HEK293 (cell line): Measurements from ENCODE around the gene UBE2Q1.

ENCODE experiments used
- SP3 ChIP-seq: fragments of 450-650 bp; formaldehyde crosslinking; IDR thresholded peaks from 2 replicates; pipeline ENCODE4 v1.5.1; 2016; ENCODE audit warnings: missing biosample characterization, missing genetic modification characterization
- ZNF24 ChIP-seq: fragments of 450-650 bp; formaldehyde crosslinking; IDR thresholded peaks from 2 replicates; pipeline ENCODE4 v1.5.1; 2016; ENCODE audit warnings: missing biosample characterization, missing genetic modification characterization
- TF ChIP-seq, protein P1 (sequence below): fragments of 450-650 bp; formaldehyde crosslinking; IDR thresholded peaks from 2 replicates; pipeline ENCODE4 v1.5.1; 2016; ENCODE audit warnings: missing biosample characterization, missing genetic modification characterization
- TF ChIP-seq, protein P2 (sequence below): fragments of 450-650 bp; formaldehyde crosslinking; IDR thresholded peaks from 2 replicates; pipeline ENCODE4 v1.5.1; 2016; ENCODE audit warnings: missing biosample characterization, missing genetic modification characterization

DNA sequence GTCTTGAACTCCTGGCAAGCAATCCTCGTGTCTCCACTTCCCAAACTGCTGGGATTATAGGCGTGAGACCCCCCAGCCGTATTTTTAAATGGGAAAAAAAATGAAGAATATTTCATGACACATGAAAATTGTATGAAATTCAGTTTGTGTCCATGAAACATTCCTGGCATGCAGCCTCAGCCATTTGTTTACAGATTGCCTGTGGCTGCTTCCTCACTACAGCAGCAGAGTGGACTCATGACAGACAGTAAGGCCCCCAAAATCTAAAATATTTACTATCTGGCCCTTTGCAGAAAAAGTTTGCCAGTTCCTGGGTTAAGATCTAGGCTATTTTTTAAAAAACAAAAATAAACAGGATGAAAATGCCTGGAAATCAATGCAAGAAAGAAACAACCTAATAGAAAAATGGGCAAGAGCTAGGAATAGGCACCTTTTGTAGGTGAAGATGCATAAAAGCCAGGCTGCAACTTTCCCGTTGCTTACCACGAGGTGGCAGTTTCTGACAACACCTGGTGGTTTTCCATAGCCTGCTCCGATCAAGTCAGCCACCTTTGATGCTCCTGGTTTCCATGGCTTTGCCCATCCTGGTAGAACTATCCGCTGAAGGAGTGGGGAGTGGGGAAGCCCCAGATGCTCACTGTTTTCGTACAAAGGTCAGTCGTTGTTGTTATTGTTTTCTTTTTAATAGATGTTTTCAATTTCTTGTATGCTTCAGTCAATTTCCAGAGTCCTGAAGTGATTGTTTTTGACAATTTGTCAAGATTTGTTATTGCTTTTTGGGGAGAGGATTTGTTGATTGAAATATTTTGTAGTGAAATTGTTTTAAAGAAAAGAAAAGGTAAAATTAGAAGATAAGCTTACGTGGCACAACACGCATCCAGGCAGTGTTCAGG lies 24.3 kb downstream of the UBE2Q1 start:
- no peak for TF ChIP-seq ZNF24
- no peak for TF ChIP-seq SP3 (tag by site-specific recombination)
- TF ChIP-seq, protein P1, sequence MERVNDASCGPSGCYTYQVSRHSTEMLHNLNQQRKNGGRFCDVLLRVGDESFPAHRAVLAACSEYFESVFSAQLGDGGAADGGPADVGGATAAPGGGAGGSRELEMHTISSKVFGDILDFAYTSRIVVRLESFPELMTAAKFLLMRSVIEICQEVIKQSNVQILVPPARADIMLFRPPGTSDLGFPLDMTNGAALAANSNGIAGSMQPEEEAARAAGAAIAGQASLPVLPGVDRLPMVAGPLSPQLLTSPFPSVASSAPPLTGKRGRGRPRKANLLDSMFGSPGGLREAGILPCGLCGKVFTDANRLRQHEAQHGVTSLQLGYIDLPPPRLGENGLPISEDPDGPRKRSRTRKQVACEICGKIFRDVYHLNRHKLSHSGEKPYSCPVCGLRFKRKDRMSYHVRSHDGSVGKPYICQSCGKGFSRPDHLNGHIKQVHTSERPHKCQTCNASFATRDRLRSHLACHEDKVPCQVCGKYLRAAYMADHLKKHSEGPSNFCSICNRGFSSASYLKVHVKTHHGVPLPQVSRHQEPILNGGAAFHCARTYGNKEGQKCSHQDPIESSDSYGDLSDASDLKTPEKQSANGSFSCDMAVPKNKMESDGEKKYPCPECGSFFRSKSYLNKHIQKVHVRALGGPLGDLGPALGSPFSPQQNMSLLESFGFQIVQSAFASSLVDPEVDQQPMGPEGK (tag by site-specific recombination), result no peak
- TF ChIP-seq, protein P2, sequence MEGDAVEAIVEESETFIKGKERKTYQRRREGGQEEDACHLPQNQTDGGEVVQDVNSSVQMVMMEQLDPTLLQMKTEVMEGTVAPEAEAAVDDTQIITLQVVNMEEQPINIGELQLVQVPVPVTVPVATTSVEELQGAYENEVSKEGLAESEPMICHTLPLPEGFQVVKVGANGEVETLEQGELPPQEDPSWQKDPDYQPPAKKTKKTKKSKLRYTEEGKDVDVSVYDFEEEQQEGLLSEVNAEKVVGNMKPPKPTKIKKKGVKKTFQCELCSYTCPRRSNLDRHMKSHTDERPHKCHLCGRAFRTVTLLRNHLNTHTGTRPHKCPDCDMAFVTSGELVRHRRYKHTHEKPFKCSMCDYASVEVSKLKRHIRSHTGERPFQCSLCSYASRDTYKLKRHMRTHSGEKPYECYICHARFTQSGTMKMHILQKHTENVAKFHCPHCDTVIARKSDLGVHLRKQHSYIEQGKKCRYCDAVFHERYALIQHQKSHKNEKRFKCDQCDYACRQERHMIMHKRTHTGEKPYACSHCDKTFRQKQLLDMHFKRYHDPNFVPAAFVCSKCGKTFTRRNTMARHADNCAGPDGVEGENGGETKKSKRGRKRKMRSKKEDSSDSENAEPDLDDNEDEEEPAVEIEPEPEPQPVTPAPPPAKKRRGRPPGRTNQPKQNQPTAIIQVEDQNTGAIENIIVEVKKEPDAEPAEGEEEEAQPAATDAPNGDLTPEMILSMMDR (tag by site-specific recombination), result peak; percentile 36; the same call in 1 of the 2 replicates
